ENCODE data around the gene OR2H1.

DNA sequence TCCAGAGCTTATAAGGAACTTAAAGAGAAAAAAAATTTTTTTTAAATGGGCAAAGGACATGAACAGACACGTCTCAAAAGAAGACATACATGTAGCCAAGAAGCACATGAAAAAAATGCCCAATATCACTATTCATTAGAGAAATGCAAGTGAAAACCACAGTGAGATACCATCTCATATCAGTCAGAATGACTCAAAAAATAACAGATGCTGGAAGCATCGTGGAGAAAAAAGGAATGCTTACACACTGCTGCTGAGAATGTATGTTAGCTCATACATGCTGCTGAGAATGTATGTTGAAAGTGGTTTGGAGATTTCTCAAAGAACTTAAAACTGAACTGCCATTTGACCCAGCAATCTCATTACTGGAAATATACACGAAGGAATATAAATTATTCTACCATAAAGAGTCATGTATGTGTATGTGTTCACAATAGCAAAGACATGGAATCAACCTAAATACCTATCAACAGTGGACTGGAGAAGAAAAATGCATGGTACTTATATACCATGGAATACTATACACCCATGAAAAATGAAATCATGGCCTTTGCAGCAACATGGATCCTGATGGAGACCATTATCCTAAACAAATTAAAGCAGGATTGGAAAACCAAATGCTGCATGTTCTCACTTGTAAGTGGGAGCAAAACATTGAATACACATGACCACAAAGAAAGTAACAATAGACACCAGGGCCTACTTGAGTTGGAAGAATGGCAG is 5.3 kb upstream of the OR2H1 start:
- TF ChIP-seq, protein P1, sequence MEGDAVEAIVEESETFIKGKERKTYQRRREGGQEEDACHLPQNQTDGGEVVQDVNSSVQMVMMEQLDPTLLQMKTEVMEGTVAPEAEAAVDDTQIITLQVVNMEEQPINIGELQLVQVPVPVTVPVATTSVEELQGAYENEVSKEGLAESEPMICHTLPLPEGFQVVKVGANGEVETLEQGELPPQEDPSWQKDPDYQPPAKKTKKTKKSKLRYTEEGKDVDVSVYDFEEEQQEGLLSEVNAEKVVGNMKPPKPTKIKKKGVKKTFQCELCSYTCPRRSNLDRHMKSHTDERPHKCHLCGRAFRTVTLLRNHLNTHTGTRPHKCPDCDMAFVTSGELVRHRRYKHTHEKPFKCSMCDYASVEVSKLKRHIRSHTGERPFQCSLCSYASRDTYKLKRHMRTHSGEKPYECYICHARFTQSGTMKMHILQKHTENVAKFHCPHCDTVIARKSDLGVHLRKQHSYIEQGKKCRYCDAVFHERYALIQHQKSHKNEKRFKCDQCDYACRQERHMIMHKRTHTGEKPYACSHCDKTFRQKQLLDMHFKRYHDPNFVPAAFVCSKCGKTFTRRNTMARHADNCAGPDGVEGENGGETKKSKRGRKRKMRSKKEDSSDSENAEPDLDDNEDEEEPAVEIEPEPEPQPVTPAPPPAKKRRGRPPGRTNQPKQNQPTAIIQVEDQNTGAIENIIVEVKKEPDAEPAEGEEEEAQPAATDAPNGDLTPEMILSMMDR (optimal IDR thresholded peaks at IDR 0.05 in 1 of 3, IDR thresholded peaks at IDR 0.05 in 1 of 3, conservative IDR thresholded peaks at IDR 0.05 in 1 of 3; ENCODE audit: extremely low read depth in 1 of 3, insufficient read depth in 2 of 3, low read length in 3 of 3), result no peak
- no peak for TF ChIP-seq EZH2 (IDR thresholded peaks at IDR 0.05; ENCODE audit: low read length)

Data from keratinocyte (primary cell).